SU-DHL-6 (cell line): ENCODE results near the gene INPP5K.

Source experiments
- CTCF ChIP-seq: fragments of 200-600 bp; sonication (generic); IDR thresholded peaks from one replicate; pipeline ENCODE4 v1.5.1; 2017; ENCODE audit warnings: antibody characterized with exemption, mild to moderate bottlenecking, low read length, moderate library complexity; ENCODE audit not compliant: insufficient read depth, poor library complexity, severe bottlenecking
- EZH2phosphoT487 ChIP-seq: fragments of 200-600 bp; sonication (generic), shearing (Covaris generic); conservative IDR thresholded peaks from 2 replicates; pipeline ENCODE4 v1.6.1; 2018; ENCODE audit warnings: mild to moderate bottlenecking, antibody characterized with exemption, low read length, moderate library complexity, mixed read lengths

GRCh38 chr17:1470071-1470754 is 46.2 kb downstream of the INPP5K start:
- TF ChIP-seq CTCF (no peak), EZH2phosphoT487 (no peak)
